Keratinocyte (primary cell): ENCODE measurements around the gene NGFR. TPM values are rescaled to one million over a fixed set of nuclear protein-coding genes. Genes with fewer than 3 reads are reported as not detected.

Experiments used
- DNase-seq: peaks from one replicate; pipeline ENCODE4 v3.0.0-alpha.2; 2011; ENCODE audit warnings: low read depth, missing footprints, low spot score
- FAIRE-seq: peaks from 2 replicates; lab custom pipeline; 2011; peaks lifted over from hg19 to GRCh38; lab: Jason Lieb, UNC
- H2AFZ ChIP-seq: 2 replicates; pipeline ENCODE4 v1.6.0; 2012; ENCODE audit warnings: low read length, control low read depth, inconsistent platforms; ENCODE audit not compliant: control insufficient read depth
- H3K27ac ChIP-seq: 2 replicates; pipeline ENCODE4 v1.5.1; 2011; ENCODE audit warnings: low read length; ENCODE audit not compliant: control insufficient read depth, insufficient read depth
- H3K27me3 ChIP-seq: 3 replicates; pipeline ENCODE4 v1.6.0; 2011; ENCODE audit warnings: low read length; ENCODE audit not compliant: control insufficient read depth, insufficient read depth; ENCODE audit errors: extremely low read depth
- H3K36me3 ChIP-seq, 2 experiments: 2 replicates in 1 of 2; 3 replicates in 1 of 2; pipeline ENCODE4 v1.5.1; 2011; ENCODE audit warnings: low read length in 2 of 2, mild to moderate bottlenecking in 1 of 2; ENCODE audit not compliant: control insufficient read depth in 2 of 2, insufficient read depth in 2 of 2; ENCODE audit errors: extremely low read depth in 1 of 2
- H3K4me1 ChIP-seq: 3 replicates; pipeline ENCODE4 v1.5.1; 2011; ENCODE audit warnings: low read length; ENCODE audit not compliant: control insufficient read depth, insufficient read depth; ENCODE audit errors: extremely low read depth
- H3K4me2 ChIP-seq: 3 replicates; pipeline ENCODE4 v1.6.0; 2011; ENCODE audit warnings: low read depth, low read length; ENCODE audit not compliant: control insufficient read depth, insufficient read depth; ENCODE audit errors: extremely low read depth
- H3K4me3 ChIP-seq, 3 experiments: fragments of 200-600 bp in 1 of 3; sonication (generic) in 1 of 3; 2 replicates in 2 of 3; 3 replicates in 1 of 3; pipeline ENCODE4 v1.5.1; 2011 to 2016; ENCODE audit warnings: low read length in 3 of 3, mild to moderate bottlenecking in 3 of 3, control low read depth in 2 of 3, inconsistent platforms in 1 of 3, low read depth in 1 of 3, mixed read lengths in 1 of 3, mixed run types in 1 of 3, moderate library complexity in 1 of 3; ENCODE audit not compliant: control insufficient read depth in 2 of 3, insufficient read depth in 2 of 3; ENCODE audit errors: extremely low read depth in 1 of 3
- H3K79me2 ChIP-seq: 2 replicates; pipeline ENCODE4 v1.6.0; 2012; ENCODE audit warnings: low read length; ENCODE audit not compliant: control insufficient read depth, insufficient read depth
- H3K9ac ChIP-seq: 3 replicates; pipeline ENCODE4 v1.6.0; 2011; ENCODE audit warnings: low read length; ENCODE audit not compliant: control insufficient read depth, insufficient read depth; ENCODE audit errors: extremely low read depth
- H3K9me1 ChIP-seq: 3 replicates; pipeline ENCODE4 v1.6.0; 2011; ENCODE audit warnings: low read length; ENCODE audit not compliant: control insufficient read depth, insufficient read depth; ENCODE audit errors: extremely low read depth
- H3K9me3 ChIP-seq: 2 replicates; pipeline ENCODE4 v1.5.1; 2012; ENCODE audit warnings: low read depth, low read length; ENCODE audit not compliant: control insufficient read depth
- H4K20me1 ChIP-seq: 3 replicates; pipeline ENCODE4 v1.6.0; 2011; ENCODE audit warnings: low read length; ENCODE audit not compliant: control insufficient read depth, insufficient read depth; ENCODE audit errors: extremely low read depth
- CTCF ChIP-seq, 3 experiments: IDR thresholded peaks in 1 of 3; conservative IDR thresholded peaks in 1 of 3; optimal IDR thresholded peaks in 1 of 3; 2 replicates in 2 of 3; 3 replicates in 1 of 3; pipeline versions ENCODE3 to v1.5.1; 2011; ENCODE audit warnings: low read length in 3 of 3, mild to moderate bottlenecking in 3 of 3, moderate library complexity in 2 of 3, control low read depth in 1 of 3, inconsistent platforms in 1 of 3; ENCODE audit not compliant: insufficient read depth in 2 of 3; ENCODE audit errors: extremely low read depth in 1 of 3
- EZH2 ChIP-seq: IDR thresholded peaks from one replicate; pipeline ENCODE4 v1.6.1; 2012; ENCODE audit warnings: inconsistent platforms, mild to moderate bottlenecking, low read length, moderate library complexity
- dilution Hi-C: fragments of 300-500 bp; cut with MboI; formaldehyde crosslinking; loops from one replicate; pipeline ENCODE4 v1.7.0; 2020; ENCODE audit warnings: low sequenced_read_pairs; ENCODE audit not compliant: extremely low pct_ligation_motif_present
- polyA plus RNA-seq, 5 experiments: library from polyadenylated mRNA; depleted of rRNA in 3 of 5; stranded (reverse) in 3 of 5; stranded (forward) in 1 of 5; unstranded in 1 of 5; fragments of >200 nt; gene quantifications; 1 replicate in 1 of 5; 2 replicates in 3 of 5; 3 replicates in 1 of 5; pipeline versions ENCODE4 v1.2.1 to v1.2.3, GENCODE V29; 2011 to 2012; ENCODE audit warnings: missing spikeins in 2 of 5, low read depth in 1 of 5, low replicate concordance in 1 of 5

Gene NGFR
- polyA plus RNA-seq, 1 donor (not counting 4 experiments of a cell fraction or from before 2014, with no cell fraction given), result 1.7 TPM

DNA sequence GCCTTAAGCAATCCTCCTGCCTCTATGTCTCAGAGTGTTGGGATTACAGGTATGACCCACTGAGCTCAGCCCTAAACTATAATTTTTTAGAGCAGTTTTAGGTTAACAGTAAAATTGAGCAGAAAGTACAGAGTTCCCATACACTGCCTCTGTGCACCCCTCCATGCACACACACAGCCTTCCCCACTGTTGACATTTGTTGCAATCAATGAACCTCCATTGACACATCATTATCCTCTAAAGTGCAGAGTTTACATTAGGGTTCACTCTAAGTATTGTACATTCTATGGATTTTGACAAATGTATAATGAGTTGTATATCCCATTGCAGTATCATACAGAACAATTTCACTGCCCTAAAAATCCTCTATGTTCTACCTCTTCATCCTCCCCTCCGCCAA is 35.0 kb downstream of the NGFR start:
- Histone ChIP-seq H3K4me2 (no peak overlapping the region), H3K27ac (no peak overlapping the region), H3K9me1 (no peaks in the 10 kb centered on the region), H3K9ac (no peak overlapping the region), H3K4me3 (no peak overlapping the region), H2AFZ (no peak overlapping the region), H4K20me1 (no peaks in the 10 kb centered on the region), H3K27me3 (no peaks in the 10 kb centered on the region), H3K9me3 (no peaks in the 10 kb centered on the region), H3K4me1 (peaks cover 3% of the 10 kb centered on the region), H3K79me2 (no peaks in the 10 kb centered on the region), H3K36me3 (no peaks in the 10 kb centered on the region)
- FAIRE-seq, result no peak
- TF ChIP-seq EZH2 (no peak), CTCF (optimal IDR thresholded peaks at IDR 0.05 in 1 of 3, IDR thresholded peaks at IDR 0.05 in 1 of 3, conservative IDR thresholded peaks at IDR 0.05 in 1 of 3; ENCODE audit: extremely low read depth in 1 of 3, insufficient read depth in 2 of 3, low read length in 3 of 3) (no peak)
- no peak for DNase-seq
- dilution Hi-C loops, result no loop called here

DNA sequence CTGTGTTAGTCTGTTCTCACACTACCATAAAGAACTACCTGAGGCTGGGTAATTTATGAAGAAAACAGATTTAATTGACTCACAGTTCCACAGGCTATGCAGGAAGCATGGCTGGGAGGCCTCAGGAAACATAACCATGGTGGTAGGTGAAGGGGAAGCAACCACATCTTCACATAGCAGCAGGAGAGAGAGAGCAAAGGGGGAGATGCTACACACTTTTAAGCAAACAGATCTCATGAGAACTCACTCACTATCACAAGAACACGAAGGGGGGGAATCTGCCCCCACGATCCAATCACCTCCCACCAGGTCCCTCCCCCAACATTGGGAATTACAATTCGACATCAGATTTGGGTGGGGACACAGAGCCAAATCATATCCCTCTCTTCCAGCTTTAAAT is 48.8 kb downstream of the NGFR start:
- peak; percentile 52 for FAIRE-seq
- no peak for TF ChIP-seq CTCF (optimal IDR thresholded peaks at IDR 0.05 in 1 of 3, IDR thresholded peaks at IDR 0.05 in 1 of 3, conservative IDR thresholded peaks at IDR 0.05 in 1 of 3; ENCODE audit: extremely low read depth in 1 of 3, insufficient read depth in 2 of 3, low read length in 3 of 3)
- no peak for TF ChIP-seq EZH2
- H3K9me3 ChIP-seq, result no peaks in the 10 kb centered on the region

More for the DNA sequence above, 48.8 kb downstream of the NGFR start:
- H3K27ac ChIP-seq, result no peak overlapping the region
- no peak overlapping the region for H2AFZ ChIP-seq
- H3K9ac ChIP-seq, result no peak overlapping the region
- H3K27me3 ChIP-seq, result no peaks in the 10 kb centered on the region
- H3K9me1 ChIP-seq, result no peaks in the 10 kb centered on the region
- H3K4me1 ChIP-seq, result peaks cover 18% of the 10 kb centered on the region
- no peaks in the 10 kb centered on the region for H3K36me3 ChIP-seq
- H3K4me3 ChIP-seq, result no peak overlapping the region
- H4K20me1 ChIP-seq, result no peaks in the 10 kb centered on the region
- H3K4me2 ChIP-seq, result no peak overlapping the region
- H3K79me2 ChIP-seq, result no peaks in the 10 kb centered on the region
- dilution Hi-C loops, result no loop called here
- no peak for DNase-seq
